Spleen (tissue), 11 donors: ENCODE data around the gene ZNF319. TPM values are rescaled to one million over a fixed set of nuclear protein-coding genes. Genes with fewer than 3 reads are reported as not detected.

ENCODE experiments used
- DNase-seq: peaks from one replicate; pipeline ENCODE4 v3.0.0-alpha.2; 2020
- H3K27ac ChIP-seq, 8 donors: fragments of 200-600 bp; sonication (generic) in 7 of 8; 1 replicate in 4 of 8; 2 replicates in 4 of 8; pipeline versions ENCODE4 v1.5.0 to v1.8.0; 2016 to 2021; ENCODE audit warnings: inconsistent platforms in 4 of 8, mild to moderate bottlenecking in 4 of 8, moderate library complexity in 1 of 8
- H3K27me3 ChIP-seq, 7 donors: fragments of 200-600 bp; sonication (generic) in 6 of 7; replicated peaks in 1 of 7; 1 replicate in 4 of 7; 2 replicates in 3 of 7; pipeline versions ENCODE4 v1.5.0 to v1.8.0; 2016 to 2021; ENCODE audit warnings: inconsistent platforms in 3 of 7, mild to moderate bottlenecking in 1 of 7
- H3K36me3 ChIP-seq, 6 donors: fragments of 200-600 bp; sonication (generic) in 5 of 6; 1 replicate in 4 of 6; 2 replicates in 2 of 6; pipeline versions ENCODE4 v1.5.0 to v1.8.0; 2016 to 2021; ENCODE audit warnings: inconsistent platforms in 2 of 6
- H3K4me1 ChIP-seq, 6 donors: fragments of 200-600 bp; sonication (generic) in 5 of 6; 1 replicate in 3 of 6; 2 replicates in 3 of 6; pipeline versions ENCODE4 v1.5.0 to v1.8.0; 2016 to 2021; ENCODE audit warnings: inconsistent platforms in 3 of 6
- H3K4me3 ChIP-seq, 8 donors: fragments of 200-600 bp; sonication (generic) in 7 of 8; 1 replicate in 4 of 8; 2 replicates in 4 of 8; pipeline versions ENCODE4 v1.5.0 to v1.8.0; 2016 to 2021; ENCODE audit warnings: inconsistent platforms in 4 of 8, mild to moderate bottlenecking in 4 of 8, moderate library complexity in 2 of 8
- H3K9me3 ChIP-seq, 8 donors: fragments of 200-600 bp; sonication (generic) in 7 of 8; 1 replicate in 4 of 8; 2 replicates in 4 of 8; pipeline versions ENCODE4 v1.5.0 to v1.8.0; 2016 to 2021; ENCODE audit warnings: inconsistent platforms in 4 of 8
- CTCF ChIP-seq, 11 experiments: fragments of 200-600 bp in 7 of 11; fragments of 450-650 bp in 4 of 11; sonication (generic) in 4 of 11; IDR thresholded peaks in 8 of 11; conservative IDR thresholded peaks in 3 of 11; 1 replicate in 7 of 11; 2 replicates in 4 of 11; pipeline versions ENCODE4 v1.4.0 to v1.8.0; 2016 to 2021; ENCODE audit warnings: antibody characterized with exemption in 11 of 11, inconsistent platforms in 4 of 11, mild to moderate bottlenecking in 1 of 11
- POLR2A ChIP-seq, 3 donors: fragments of 450-650 bp; IDR thresholded peaks; one replicate each; pipeline ENCODE4 v1.5.1; 2017; ENCODE audit warnings: antibody characterized with exemption in 3 of 3, mild to moderate bottlenecking in 1 of 3
- POLR2AphosphoS5 ChIP-seq, 3 donors: sonication (generic); formaldehyde crosslinking; IDR thresholded peaks; one replicate each; pipeline ENCODE4 v1.5.1; 2017; ENCODE audit warnings: antibody characterized with exemption in 3 of 3
- WGBS, 5 donors: extraction: QIAGEN DNeasy Blood & Tissue Kit in 3 of 5; methylation state at CpG; one replicate each; pipeline versions ENCODE4 v1.1.5 to v1.1.7; 2013 to 2018; 5-methylcytosine and 5-hydroxymethylcytosine counted together
- intact Hi-C: fragments of 100-400 bp; cut with DNase I; formaldehyde crosslinking; loops from one replicate; pipeline ENCODE4 v1.15.0; 2023; ENCODE audit warnings: low total_unique reads
- polyA plus RNA-seq, 3 donors: library from polyadenylated mRNA; stranded (reverse); fragments of 200-250 nt; gene quantifications; one replicate each; pipeline ENCODE4 v1.2.1, GENCODE V29; 2013
- total RNA-seq, 7 donors: library from RNA; depleted of rRNA in 3 of 7; stranded (reverse); fragments of >200 nt in 3 of 7; fragmentation: NEBNext Ultra II Directional in 4 of 7; extraction: Animal tissue kit (Norgen Biotek cat#: 25700) in 4 of 7; gene quantifications; one replicate each; pipeline versions ENCODE4 v1.1.0 to v1.2.1, GENCODE V29; 2016 to 2021
- donor health status: healthy with polysubstance abuse.
- donor health status: DM: no; HTN: no; CAD: no; lungs with moderate emphysema.
- donor health status: DM: no; HTN: no; CAD: no.
- donor health status: Bipolar disorder and iron deficiency.
- donor health status: healthy.
- donor health status: DM: no; HTN: no; CAD: no.
- donor health status: DM: yes; HTN: yes; CAD: no.

The ZNF319 gene
- total and polyA plus RNA-seq, 10 donors, result 3.0 to 23.4 (median 16.1) TPM

GRCh38 chr16:58002416-58002800, 1.9 kb upstream of the ZNF319 start:
- intact Hi-C loops, result loop anchor here (10.0 kb wide), 2 partner anchors 248 to 408 kb away; no protein-coding TSS in a partner anchor
- WGBS, 5 donors, result 84 to 89% (median 85%) methylated on average over 9 of the region's 9 CpGs
- Histone ChIP-seq H3K27ac (peak overlapping the region in 1 of 8 donors; percentile 98), H3K4me1 (peaks cover 14 to 74% (median 48%) of the 10 kb centered on the region in 6 donors), H3K36me3 (peaks cover 0 to 58% (median 22%) of the 10 kb centered on the region in 6 donors), H3K9me3 (peaks cover 0 to 5% (median 2%) of the 10 kb centered on the region in 8 donors), H3K27me3 (no peaks in the 10 kb centered on the region), H3K4me3 (no peak overlapping the region)
- DNase-seq, result peak; percentile 77
- no peak for TF ChIP-seq POLR2AphosphoS5 (IDR thresholded peaks at IDR 0.05)
- TF ChIP-seq CTCF (IDR thresholded peaks at IDR 0.05 in 8 of 11, conservative IDR thresholded peaks at IDR 0.05 in 3 of 11), result no peak
- no peak for TF ChIP-seq POLR2A (IDR thresholded peaks at IDR 0.05)

GRCh38 chr16:58001781-58002415, 1.4 kb upstream of the ZNF319 start:
- peaks cover 0 to 5% (median 2%) of the 10 kb centered on the region in 8 donors for H3K9me3 ChIP-seq
- intact Hi-C loops, result loop anchor here (10.0 kb wide), 2 partner anchors 247 to 407 kb away; no protein-coding TSS in a partner anchor
- DNase-seq, result peak; percentile 23

GRCh38 chr16:58000706-58001676, 519 bp upstream of the ZNF319 start, which contains the start of gene USB1:
Gene USB1 (plus strand): TSS chr16:58001407. CDS start chr16:58001484, 77 bp downstream.
- 0 to 1% (median 0%) methylated on average over 21 to 81 of the region's 81 CpGs for WGBS, 5 donors
- Histone ChIP-seq H3K4me3 (peak within 1 kb of the TSS; percentile 60 to 92 (median 77)), H3K4me1 (peaks cover 14 to 87% (median 56%) of the 10 kb centered on the region in 6 donors), H3K27me3 (no peaks in the 10 kb centered on the region), H3K36me3 (peaks cover 7 to 58% (median 29%) of the 10 kb centered on the region in 6 donors), H3K27ac (peak within 1 kb of the TSS; percentile 86 to 98 (median 96)), H3K9me3 (no peaks in the 10 kb centered on the region)
- intact Hi-C loops, result loop anchor here (10.0 kb wide), 2 partner anchors 246 to 406 kb away; no protein-coding TSS in a partner anchor
- DNase-seq, result peak; percentile 98
- TF ChIP-seq POLR2A (IDR thresholded peaks at IDR 0.05) (peak in 2 of 3 donors; percentile 5 to 66), CTCF (IDR thresholded peaks at IDR 0.05 in 8 of 11, conservative IDR thresholded peaks at IDR 0.05 in 3 of 11) (peak; percentile 28 to 87 (median 83)), POLR2AphosphoS5 (IDR thresholded peaks at IDR 0.05) (peak; percentile 89 to 93 (median 91))

More at GRCh38 chr16:58001781-58002415, 1.4 kb upstream of the ZNF319 start:
- no peak for TF ChIP-seq POLR2A (IDR thresholded peaks at IDR 0.05)
- TF ChIP-seq CTCF (IDR thresholded peaks at IDR 0.05 in 8 of 11, conservative IDR thresholded peaks at IDR 0.05 in 3 of 11), result no peak
- TF ChIP-seq POLR2AphosphoS5 (IDR thresholded peaks at IDR 0.05), result no peak
- Histone ChIP-seq H3K4me1 (peaks cover 14 to 79% (median 53%) of the 10 kb centered on the region in 6 donors), H3K27ac (peak overlapping the region; percentile 86 to 98 (median 96)), H3K36me3 (peaks cover 4 to 58% (median 26%) of the 10 kb centered on the region in 6 donors), H3K4me3 (peak overlapping the region; percentile 60 to 92 (median 77)), H3K27me3 (no peaks in the 10 kb centered on the region)
- 29 to 59% (median 47%) methylated on average over 10 of the region's 10 CpGs for WGBS, 5 donors
